ENCODE measurements around the gene CTNNBIP1. TPM values are rescaled to one million over a fixed set of nuclear protein-coding genes. Genes with fewer than 3 reads are reported as not detected.

Gene CTNNBIP1
- total RNA-seq, 1 experiment from 2014 or later, result 31.4 TPM

- H3K27ac Mint-ChIP-seq (ENCODE audit: low read depth, unreplicated experiment), result no peak overlapping the region
- BruUV-seq (replicated peaks), result no TSS peak
- H3K36me3 Mint-ChIP-seq (ENCODE audit: insufficient read depth, unreplicated experiment), result no peaks in the 10 kb centered on the region
- no peak for TF ChIP-seq CTCF (IDR thresholded peaks at IDR 0.05; ENCODE audit: unreplicated experiment)
- ChIA-PET POLR2A (interaction anchor here (4.6 kb wide), 1 partner anchor 14 kb away, joined by 77 read pairs; no protein-coding TSS in a partner anchor), CTCF (interaction anchor here (0.6 to 1.5 kb wide), 3 partner anchors 15 to 37 kb away, joined by 3 to 4 read pairs (median 3); partner anchors contain the start of genes LZIC and NMNAT1)
- H3K27me3 Mint-ChIP-seq (ENCODE audit: insufficient read depth, unreplicated experiment), result no peaks in the 10 kb centered on the region
- no peak for DNase-seq (ENCODE audit: unreplicated experiment)
- no peak overlapping the region for H3K4me3 Mint-ChIP-seq (ENCODE audit: unreplicated experiment)
- peaks cover 30% of the 10 kb centered on the region for H3K4me1 Mint-ChIP-seq (ENCODE audit: insufficient read depth, unreplicated experiment)
- intact Hi-C loops (cut with micrococcal nuclease), result no loop called here
- H3K9me3 Mint-ChIP-seq (ENCODE audit: unreplicated experiment), result no peaks in the 10 kb centered on the region
Observed at GRCh38 chr1:9906466-9906865, 3.6 kb downstream of the CTNNBIP1 start.

- H3K27me3 Mint-ChIP-seq (ENCODE audit: insufficient read depth, unreplicated experiment), result no peaks in the 10 kb centered on the region
- ChIA-PET POLR2A (interaction anchor here (0.6 to 1.6 kb wide), 2 partner anchors 14 to 33 kb away, joined by 3 to 4 read pairs; no protein-coding TSS in a partner anchor), CTCF (interaction anchor here (1.9 kb wide), 1 partner anchor 31 kb away, joined by 7 read pairs; no protein-coding TSS in a partner anchor)
- TF ChIP-seq CTCF (IDR thresholded peaks at IDR 0.05; ENCODE audit: unreplicated experiment), result no peak
- peaks cover 21% of the 10 kb centered on the region for H3K4me1 Mint-ChIP-seq (ENCODE audit: insufficient read depth, unreplicated experiment)
- intact Hi-C loops (cut with micrococcal nuclease), result no loop called here
- H3K36me3 Mint-ChIP-seq (ENCODE audit: insufficient read depth, unreplicated experiment), result no peaks in the 10 kb centered on the region
- no peaks in the 10 kb centered on the region for H3K9me3 Mint-ChIP-seq (ENCODE audit: unreplicated experiment)
- no TSS peak for BruUV-seq (replicated peaks)
- peak overlapping the region; percentile 69 for H3K27ac Mint-ChIP-seq (ENCODE audit: low read depth, unreplicated experiment)
- no peak overlapping the region for H3K4me3 Mint-ChIP-seq (ENCODE audit: unreplicated experiment)
- DNase-seq (ENCODE audit: unreplicated experiment), result no peak
Observed at GRCh38 chr1:9905010-9905409, 5.1 kb downstream of the CTNNBIP1 start.

- Mint-ChIP-seq H3K4me1 (ENCODE audit: insufficient read depth, unreplicated experiment) (peaks cover 21% of the 10 kb centered on the region), H3K4me3 (ENCODE audit: unreplicated experiment) (no peak overlapping the region), H3K27me3 (ENCODE audit: insufficient read depth, unreplicated experiment) (no peaks in the 10 kb centered on the region), H3K36me3 (ENCODE audit: insufficient read depth, unreplicated experiment) (no peaks in the 10 kb centered on the region), H3K9me3 (ENCODE audit: unreplicated experiment) (no peaks in the 10 kb centered on the region), H3K27ac (ENCODE audit: low read depth, unreplicated experiment) (no peak overlapping the region)
- no peak for TF ChIP-seq CTCF (IDR thresholded peaks at IDR 0.05; ENCODE audit: unreplicated experiment)
- intact Hi-C loops (cut with micrococcal nuclease), result no loop called here
- no TSS peak for BruUV-seq (replicated peaks)
- ChIA-PET CTCF (interaction anchor here (1.9 kb wide), 1 partner anchor 31 kb away, joined by 7 read pairs; no protein-coding TSS in a partner anchor), POLR2A (interaction anchor here (0.6 to 1.6 kb wide), 2 partner anchors 13 to 34 kb away, joined by 3 to 4 read pairs; no protein-coding TSS in a partner anchor)
- no peak for DNase-seq (ENCODE audit: unreplicated experiment)
Observed at GRCh38 chr1:9904596-9904995, 5.5 kb downstream of the CTNNBIP1 start.

- intact Hi-C loops (cut with micrococcal nuclease), result no loop called here
- H3K9me3 Mint-ChIP-seq (ENCODE audit: unreplicated experiment), result no peaks in the 10 kb centered on the region
- POLR2A ChIA-PET, result interaction anchor here (0.6 to 1.6 kb wide), 3 partner anchors 13 to 34 kb away, joined by 3 to 6 read pairs (median 4); no protein-coding TSS in a partner anchor
- no peak for TF ChIP-seq CTCF (IDR thresholded peaks at IDR 0.05; ENCODE audit: unreplicated experiment)
- DNase-seq (ENCODE audit: unreplicated experiment), result no peak
- H3K4me1 Mint-ChIP-seq (ENCODE audit: insufficient read depth, unreplicated experiment), result peaks cover 16% of the 10 kb centered on the region
- H3K36me3 Mint-ChIP-seq (ENCODE audit: insufficient read depth, unreplicated experiment), result peaks cover 3% of the 10 kb centered on the region
- no peak overlapping the region for H3K27ac Mint-ChIP-seq (ENCODE audit: low read depth, unreplicated experiment)
- H3K4me3 Mint-ChIP-seq (ENCODE audit: unreplicated experiment), result no peak overlapping the region
- CTCF ChIA-PET, result interaction anchor here (1.9 kb wide), 1 partner anchor 30 kb away, joined by 7 read pairs; no protein-coding TSS in a partner anchor
- H3K27me3 Mint-ChIP-seq (ENCODE audit: insufficient read depth, unreplicated experiment), result no peaks in the 10 kb centered on the region
- BruUV-seq (replicated peaks), result no TSS peak
Observed at GRCh38 chr1:9903801-9904527, 6.1 kb downstream of the CTNNBIP1 start.

All from MCF 10A (cell line).